Upper lobe of right lung (tissue), 1 donor: ENCODE results near the gene NBPF1. TPM values are rescaled to one million over a fixed set of nuclear protein-coding genes. Genes with fewer than 3 reads are reported as not detected.
"Not testable (repeated sequence)": the region's sequence is repeated elsewhere in the genome, so short reads cannot be mapped to it uniquely, and the experiment has no call there.

ENCODE experiments used
- ATAC-seq: fragments of 200-7000 bp; cut with Tn5 transposase; one replicate; pipeline ENCODE4 v1.9.1; 2020; ENCODE audit warnings: mild to moderate bottlenecking, moderate library complexity
- DNase-seq: peaks from one replicate; pipeline ENCODE4 v3.0.0-alpha.2; 2020
- H3K27ac ChIP-seq: fragments of 200-600 bp; one replicate; pipeline ENCODE4 v1.8.0; 2022
- H3K27me3 ChIP-seq: fragments of 200-600 bp; one replicate; pipeline ENCODE4 v1.8.0; 2022; ENCODE audit warnings: mild to moderate bottlenecking
- H3K36me3 ChIP-seq: fragments of 200-600 bp; one replicate; pipeline ENCODE4 v1.8.0; 2022
- H3K4me1 ChIP-seq: fragments of 200-600 bp; one replicate; pipeline ENCODE4 v1.8.0; 2022
- H3K4me3 ChIP-seq: fragments of 200-600 bp; one replicate; pipeline ENCODE4 v1.8.0; 2022; ENCODE audit warnings: mild to moderate bottlenecking
- H3K9me3 ChIP-seq: fragments of 200-600 bp; one replicate; pipeline ENCODE4 v1.8.0; 2022
- intact Hi-C: fragments of 100-400 bp; cut with DNase I; formaldehyde crosslinking; loops from one replicate; pipeline ENCODE4 v1.11.0; 2022
- total RNA-seq: library from RNA; stranded (reverse); fragmentation: NEBNext Ultra II Directional; extraction: Animal tissue kit (Norgen Biotek cat#: 25700); gene quantifications from one replicate; pipeline ENCODE4 v1.2.1, GENCODE V29; 2021
- donor health status: DM: no; HTN: yes; CAD: no; lungs with severe emphysema.

NBPF1 gene
- total RNA-seq, 1 donor from 2014 or later = 31.2 TPM

DNA sequence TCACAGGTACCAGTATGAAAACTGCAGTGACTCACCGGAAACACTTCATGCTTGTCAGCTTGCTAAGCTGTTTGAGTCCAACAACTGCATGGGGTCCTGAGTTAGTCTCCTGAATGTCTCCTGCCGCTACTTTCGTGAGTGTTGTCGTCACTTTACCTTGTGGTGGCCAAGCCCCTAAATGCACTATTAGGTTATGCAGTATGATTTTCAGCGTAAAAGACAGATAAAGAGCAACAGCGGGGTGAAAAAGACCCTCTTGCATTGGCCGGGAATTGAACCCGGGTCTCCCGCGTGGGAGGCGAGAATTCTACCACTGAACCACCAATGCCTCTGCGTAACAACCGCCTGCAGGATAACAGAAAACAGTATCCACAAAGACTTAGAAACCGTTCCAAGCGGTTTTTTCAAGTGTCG, 67.7 kb downstream of the NBPF1 start:
- H3K27ac ChIP-seq, H3K9me3 ChIP-seq, H3K4me3 ChIP-seq, H3K4me1 ChIP-seq, DNase-seq, intact Hi-C loops, H3K36me3 ChIP-seq, H3K27me3 ChIP-seq, ATAC-seq: not testable (repeated sequence)

- DNase-seq, H3K27me3 ChIP-seq, H3K4me3 ChIP-seq, H3K36me3 ChIP-seq, intact Hi-C loops, H3K9me3 ChIP-seq, H3K4me1 ChIP-seq, ATAC-seq, H3K27ac ChIP-seq: not testable (repeated sequence)
Measured at GRCh38 chr1:16540421-16540893, 72.9 kb downstream of the NBPF1 start.

- H3K27me3 ChIP-seq = peaks cover 13% of the 10 kb centered on the region
Measured at GRCh38 chr1:16537528-16537927, 75.8 kb downstream of the NBPF1 start.

GRCh38 chr1:16536796-16537195, 76.6 kb downstream of the NBPF1 start:
- not testable (repeated sequence) for ATAC-seq

More at GRCh38 chr1:16537528-16537927, 75.8 kb downstream of the NBPF1 start:
- H3K4me3 ChIP-seq, H3K9me3 ChIP-seq, DNase-seq, intact Hi-C loops, ATAC-seq, H3K4me1 ChIP-seq, H3K36me3 ChIP-seq, H3K27ac ChIP-seq: not testable (repeated sequence)

DNA sequence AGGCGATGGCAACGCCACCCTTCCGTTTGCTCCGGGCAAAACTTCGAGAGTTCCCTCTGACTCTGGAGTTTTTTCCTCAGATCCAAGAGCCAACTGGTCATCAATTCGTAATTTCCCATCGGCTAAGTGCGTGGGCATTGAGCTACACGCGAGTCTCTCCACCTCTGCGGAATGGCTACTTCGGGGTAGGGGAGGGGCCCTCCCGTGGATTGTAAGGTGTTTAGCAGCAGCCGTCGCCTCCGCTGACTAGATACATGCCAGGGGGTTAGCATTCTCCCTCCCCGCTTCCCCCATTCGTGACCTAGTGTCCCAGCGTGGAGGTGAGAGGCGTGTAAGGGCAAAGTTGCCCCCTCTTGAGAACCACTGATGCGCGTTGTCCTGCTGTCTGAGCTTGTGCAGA, 77.5 kb downstream of the NBPF1 start:
- H3K4me3 ChIP-seq, DNase-seq, H3K4me1 ChIP-seq, H3K9me3 ChIP-seq, H3K27ac ChIP-seq, H3K36me3 ChIP-seq, intact Hi-C loops: not testable (repeated sequence)
- ATAC-seq = peak; percentile 43
- peaks cover 23% of the 10 kb centered on the region for H3K27me3 ChIP-seq

More at GRCh38 chr1:16536796-16537195, 76.6 kb downstream of the NBPF1 start:
- H3K27ac ChIP-seq, H3K9me3 ChIP-seq, H3K4me1 ChIP-seq, intact Hi-C loops, H3K36me3 ChIP-seq, DNase-seq, H3K4me3 ChIP-seq: not testable (repeated sequence)
- H3K27me3 ChIP-seq = peaks cover 17% of the 10 kb centered on the region

DNA sequence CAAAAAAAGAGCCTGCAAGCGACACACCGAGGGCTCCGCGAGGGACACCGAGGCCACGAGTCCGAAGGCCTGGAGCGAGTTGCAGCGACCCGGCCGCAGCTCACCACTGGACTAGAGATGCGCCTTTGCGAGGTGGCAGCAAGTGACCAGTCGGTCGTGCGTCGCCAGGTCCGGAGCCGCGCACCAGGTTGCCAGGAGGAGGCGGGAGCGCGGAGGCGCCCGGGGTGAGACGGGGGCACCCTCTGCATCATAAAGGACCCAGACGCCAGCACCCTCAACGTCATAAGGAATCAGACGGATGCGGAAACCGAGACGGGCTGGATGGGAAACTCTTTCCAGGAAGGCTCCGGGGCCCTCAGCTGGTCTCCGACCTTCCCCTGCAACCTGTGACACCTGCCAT, 77.9 kb downstream of the NBPF1 start:
- peak overlapping the region; percentile 19 for H3K4me3 ChIP-seq
- H3K27me3 ChIP-seq = peaks cover 23% of the 10 kb centered on the region
- H3K9me3 ChIP-seq, intact Hi-C loops, DNase-seq, H3K27ac ChIP-seq, H3K36me3 ChIP-seq, H3K4me1 ChIP-seq: not testable (repeated sequence)
- ATAC-seq = peak; percentile 22

GRCh38 chr1:16534829-16535456, 78.4 kb downstream of the NBPF1 start:
- intact Hi-C loops, DNase-seq, H3K4me1 ChIP-seq, H3K9me3 ChIP-seq, H3K36me3 ChIP-seq, H3K27ac ChIP-seq: not testable (repeated sequence)
- Histone ChIP-seq H3K27me3 (peaks cover 23% of the 10 kb centered on the region), H3K4me3 (peak overlapping the region; percentile 19)
- peak; percentile 70 for ATAC-seq

DNA sequence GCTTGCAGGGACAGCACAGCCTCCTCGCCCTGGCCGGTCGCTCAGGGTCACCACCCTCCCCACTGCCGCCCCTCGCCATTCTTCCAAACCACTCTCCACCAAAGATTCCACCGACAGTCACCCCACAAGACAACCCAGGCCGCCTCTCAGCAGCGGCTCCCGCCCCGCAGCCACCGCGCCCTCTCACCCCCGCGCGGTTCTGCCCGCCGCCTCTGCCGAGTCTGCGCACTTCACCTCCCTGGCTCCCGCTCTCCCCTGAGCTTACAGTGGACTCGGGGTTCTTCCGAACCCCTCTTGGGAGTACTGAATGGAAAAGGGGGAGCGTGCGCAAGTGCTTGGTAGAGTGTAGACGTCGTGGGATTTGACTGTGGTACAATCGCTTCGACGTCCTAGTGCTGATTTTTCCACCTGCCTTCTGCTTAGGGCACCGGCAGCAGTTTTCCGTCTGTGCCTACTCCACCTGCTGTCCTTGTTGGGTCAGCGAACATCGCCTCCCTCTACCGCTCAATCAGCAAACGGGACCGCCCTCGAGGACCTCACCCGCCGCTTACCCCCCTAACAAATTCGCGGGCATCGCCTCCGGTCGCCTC, 79.0 kb downstream of the NBPF1 start:
- ATAC-seq = peak; percentile 16
- H3K36me3 ChIP-seq, intact Hi-C loops, H3K27ac ChIP-seq, H3K9me3 ChIP-seq, DNase-seq, H3K4me1 ChIP-seq: not testable (repeated sequence)
- H3K27me3 ChIP-seq = peaks cover 23% of the 10 kb centered on the region
- H3K4me3 ChIP-seq = peak overlapping the region; percentile 19

DNA sequence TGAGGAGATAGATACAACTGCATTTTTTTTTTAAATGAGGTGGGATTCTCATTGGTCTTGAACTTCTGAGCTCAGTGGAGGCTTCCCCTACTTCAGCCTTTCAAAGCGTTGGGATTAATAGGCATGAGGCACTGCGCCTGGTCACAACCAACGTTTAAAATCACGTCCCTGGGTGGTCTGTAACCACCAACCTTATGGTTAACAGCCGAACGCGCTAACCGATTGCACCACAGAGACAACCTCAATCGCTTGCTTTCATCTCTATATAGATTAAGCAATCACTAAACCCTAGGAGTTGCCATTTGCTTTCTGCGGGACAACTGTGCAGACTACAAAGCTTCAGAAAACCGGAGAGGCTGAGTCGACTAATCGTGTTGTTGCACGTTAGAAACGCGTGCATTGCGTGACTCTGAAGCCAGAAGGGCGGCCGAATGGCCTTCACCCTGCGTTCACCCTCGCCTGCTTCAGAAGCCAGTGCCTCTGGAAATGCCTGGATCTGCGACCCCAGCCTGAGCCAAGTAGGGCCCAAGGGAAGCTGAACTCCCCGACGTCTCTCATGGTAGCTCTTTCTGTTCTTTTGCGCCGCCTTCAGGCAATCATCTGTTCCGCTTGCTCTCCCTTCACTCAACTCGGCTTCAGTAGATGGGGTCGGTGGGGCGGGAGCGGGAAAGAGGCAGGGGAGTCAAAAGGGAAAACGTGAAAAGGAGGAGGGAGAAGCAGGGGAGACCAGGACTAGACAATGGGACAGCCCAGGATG, 81.0 kb downstream of the NBPF1 start:
- intact Hi-C loops, ATAC-seq, DNase-seq, H3K9me3 ChIP-seq, H3K36me3 ChIP-seq, H3K4me1 ChIP-seq, H3K27ac ChIP-seq, H3K4me3 ChIP-seq: not testable (repeated sequence)
- H3K27me3 ChIP-seq = peaks cover 23% of the 10 kb centered on the region

DNA sequence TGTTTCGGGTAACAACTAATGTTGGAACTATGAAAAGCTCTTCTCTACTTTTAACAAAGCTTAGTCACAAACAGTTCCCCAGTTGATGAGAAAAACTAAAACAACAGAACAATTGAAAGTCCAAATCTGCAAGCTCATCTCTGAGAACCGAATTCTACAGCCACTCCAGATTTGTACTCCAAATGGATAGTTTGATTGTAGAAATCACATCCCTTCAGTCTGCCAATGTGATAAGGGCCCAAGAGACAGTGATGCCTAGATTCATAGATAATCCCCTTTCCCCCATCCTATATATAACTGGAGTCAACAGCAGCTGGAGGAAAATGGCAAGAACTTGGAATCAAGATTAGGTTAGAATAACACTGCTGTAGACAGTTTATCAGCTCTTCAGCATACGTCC, 85.0 kb downstream of the NBPF1 start:
- intact Hi-C loops = not testable (repeated sequence)

DNA sequence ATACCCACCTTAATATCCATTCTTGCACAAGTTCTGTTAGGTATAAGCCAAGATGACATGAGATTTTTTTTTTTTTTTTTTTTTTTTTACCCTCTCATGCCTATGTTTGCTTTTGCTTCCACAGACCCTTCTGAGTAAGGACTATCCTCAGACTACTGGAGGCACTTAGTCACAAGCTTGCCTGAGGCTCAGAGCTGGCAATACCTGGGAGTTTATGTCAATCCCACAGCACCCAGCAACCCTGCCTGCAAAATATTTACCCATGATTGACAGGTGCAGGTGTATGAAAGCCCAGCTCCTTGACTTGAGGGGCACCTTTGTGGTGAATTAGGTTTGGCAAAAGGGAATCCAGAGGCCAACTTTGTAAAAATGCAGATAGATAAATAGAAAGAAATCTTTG, 87.6 kb downstream of the NBPF1 start:
- ATAC-seq, intact Hi-C loops, H3K27me3 ChIP-seq, H3K36me3 ChIP-seq, H3K27ac ChIP-seq, H3K9me3 ChIP-seq, H3K4me3 ChIP-seq, H3K4me1 ChIP-seq, DNase-seq: not testable (repeated sequence)

More for the DNA sequence above, 85.0 kb downstream of the NBPF1 start:
- not testable (repeated sequence) for H3K4me1 ChIP-seq, H3K27ac ChIP-seq, H3K27me3 ChIP-seq, DNase-seq, H3K4me3 ChIP-seq, H3K9me3 ChIP-seq, ATAC-seq, H3K36me3 ChIP-seq

GRCh38 chr1:16521679-16522078, 91.7 kb downstream of the NBPF1 start:
- H3K27ac ChIP-seq, H3K4me1 ChIP-seq, ATAC-seq, H3K9me3 ChIP-seq, H3K36me3 ChIP-seq, H3K4me3 ChIP-seq, intact Hi-C loops, DNase-seq: not testable (repeated sequence)
- peaks cover 14% of the 10 kb centered on the region for H3K27me3 ChIP-seq
